ENCODE data around the gene FLAD1. TPM values are rescaled to one million over a fixed set of nuclear protein-coding genes. Genes with fewer than 3 reads are reported as not detected.

Gene FLAD1
- total and polyA plus RNA-seq, 2 of the 8 experiments (the other 6 are each of a cell fraction or from before 2014, with no cell fraction given) = 104 to 143 TPM

- TF ChIP-seq MAX (IDR thresholded peaks at IDR 0.05) (peak; percentile 95), TBP (IDR thresholded peaks at IDR 0.05; ENCODE audit: low read depth, low read length) (peak; percentile 37; the same call in 1 of the 2 replicates), SP1 (IDR thresholded peaks at IDR 0.05; ENCODE audit: low read depth, low read length) (peak; percentile 75; the same call in 1 of the 2 replicates), USF2 (IDR thresholded peaks at IDR 0.05; ENCODE audit: low read length) (peak; percentile 82), HDAC6 (IDR thresholded peaks at IDR 0.05; ENCODE audit: low read depth, low read length) (no peak), CHD2 (IDR thresholded peaks at IDR 0.05; ENCODE audit: low read length) (peak; percentile 73)
Measured at GRCh38 chr1:155012026-155012546, 28.9 kb downstream of the FLAD1 start (continued).

Data from H1 (cell line).